ENCODE results near the gene TPM1. TPM values are rescaled to one million over a fixed set of nuclear protein-coding genes. Genes with fewer than 3 reads are reported as not detected.

The TPM1 gene
- total RNA-seq, 1 donor from 2014 or later = 9.6 TPM

DNA sequence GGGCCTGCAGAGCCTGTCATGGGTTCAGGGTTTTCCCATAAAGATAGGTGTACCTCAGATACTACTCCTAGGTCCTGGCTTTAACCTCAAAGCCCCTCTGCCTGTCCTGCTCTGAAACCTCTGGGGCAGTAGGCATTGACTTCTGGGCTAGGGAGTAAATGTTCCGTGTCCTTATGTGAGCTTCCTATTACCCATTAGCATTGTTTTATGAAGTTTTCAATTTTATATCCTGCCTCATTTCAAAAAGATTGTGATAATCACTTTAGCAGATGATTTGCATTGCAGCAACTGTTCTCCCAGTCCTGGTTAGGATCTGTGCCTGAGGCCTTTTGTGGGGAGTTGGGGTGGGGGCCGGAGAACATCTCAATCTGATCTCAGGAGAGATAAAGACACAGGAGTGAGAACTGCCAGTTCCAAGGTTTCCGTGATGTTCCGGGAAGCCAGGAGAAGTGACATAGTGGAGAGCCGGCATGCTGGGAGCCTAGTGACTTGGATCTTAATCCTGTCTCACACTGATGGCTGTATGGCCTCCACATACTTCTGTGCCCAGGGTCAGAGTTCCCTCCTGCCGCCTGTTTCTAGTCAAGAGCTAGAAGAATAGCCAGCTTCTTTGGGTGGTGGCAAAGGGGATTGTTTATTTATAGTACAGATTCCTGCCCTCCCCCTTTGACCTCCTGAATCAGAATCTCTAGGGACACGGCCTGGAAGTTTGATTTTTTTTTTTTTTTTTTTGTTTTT lies 10.6 kb downstream of the TPM1 start:
- intact Hi-C loops (cut with micrococcal nuclease) = no loop called here

DNA sequence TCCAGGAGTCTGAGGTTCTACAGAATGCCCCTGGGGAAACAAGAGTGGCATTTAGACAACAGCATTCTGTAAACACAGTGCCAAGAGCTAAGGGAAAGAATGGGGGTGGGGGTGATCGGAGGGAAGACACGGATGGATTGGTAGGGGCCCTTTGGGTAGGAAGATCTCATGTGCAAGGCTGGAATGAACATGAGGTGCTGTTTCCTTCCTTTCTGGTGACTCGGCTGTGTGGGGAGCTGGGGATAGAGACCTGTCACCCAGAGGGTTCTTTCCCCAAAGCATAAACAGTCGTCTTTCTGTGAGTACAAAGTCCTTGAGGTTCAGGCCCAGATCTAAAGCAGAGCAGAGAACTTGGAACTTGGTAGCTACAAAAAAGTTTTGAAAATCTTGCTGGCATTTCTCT lies 11.7 kb downstream of the TPM1 start:
- intact Hi-C loops (cut with micrococcal nuclease) = no loop called here

DNA sequence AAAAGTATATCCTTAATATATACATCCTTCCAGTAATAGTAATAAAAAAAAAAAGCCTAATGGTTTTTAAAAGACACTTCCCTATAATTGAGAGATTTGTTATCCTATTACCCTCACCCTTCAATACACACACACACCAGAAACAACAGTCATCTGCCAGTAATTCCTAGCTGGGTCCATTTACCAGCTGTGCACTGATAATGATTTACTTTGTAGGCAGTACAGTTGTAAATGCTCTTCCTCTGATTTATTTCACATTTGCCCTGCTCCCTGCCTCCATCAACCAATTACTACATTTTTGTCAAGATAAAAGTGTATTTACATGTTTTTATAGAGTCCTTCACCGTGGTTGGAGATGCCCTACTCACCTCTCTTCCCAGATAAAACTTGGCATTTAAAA lies 12.4 kb downstream of the TPM1 start:
- intact Hi-C loops (cut with micrococcal nuclease) = no loop called here

DNA sequence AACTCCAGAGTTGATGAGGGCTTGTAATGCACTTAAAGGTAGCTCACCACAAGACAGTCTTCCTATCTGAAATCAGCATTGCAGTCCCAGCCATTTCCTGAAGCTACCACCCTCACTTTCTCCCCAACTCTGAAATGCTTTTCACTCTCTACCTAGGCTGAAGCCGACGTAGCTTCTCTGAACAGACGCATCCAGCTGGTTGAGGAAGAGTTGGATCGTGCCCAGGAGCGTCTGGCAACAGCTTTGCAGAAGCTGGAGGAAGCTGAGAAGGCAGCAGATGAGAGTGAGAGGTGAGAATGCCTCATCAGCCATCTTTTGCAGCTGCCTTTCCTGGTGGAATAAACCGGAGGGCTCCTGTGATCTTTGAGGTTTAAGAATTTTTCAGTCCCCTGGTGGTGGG lies 14.3 kb downstream of the TPM1 start:
- intact Hi-C loops (cut with micrococcal nuclease) = no loop called here

DNA sequence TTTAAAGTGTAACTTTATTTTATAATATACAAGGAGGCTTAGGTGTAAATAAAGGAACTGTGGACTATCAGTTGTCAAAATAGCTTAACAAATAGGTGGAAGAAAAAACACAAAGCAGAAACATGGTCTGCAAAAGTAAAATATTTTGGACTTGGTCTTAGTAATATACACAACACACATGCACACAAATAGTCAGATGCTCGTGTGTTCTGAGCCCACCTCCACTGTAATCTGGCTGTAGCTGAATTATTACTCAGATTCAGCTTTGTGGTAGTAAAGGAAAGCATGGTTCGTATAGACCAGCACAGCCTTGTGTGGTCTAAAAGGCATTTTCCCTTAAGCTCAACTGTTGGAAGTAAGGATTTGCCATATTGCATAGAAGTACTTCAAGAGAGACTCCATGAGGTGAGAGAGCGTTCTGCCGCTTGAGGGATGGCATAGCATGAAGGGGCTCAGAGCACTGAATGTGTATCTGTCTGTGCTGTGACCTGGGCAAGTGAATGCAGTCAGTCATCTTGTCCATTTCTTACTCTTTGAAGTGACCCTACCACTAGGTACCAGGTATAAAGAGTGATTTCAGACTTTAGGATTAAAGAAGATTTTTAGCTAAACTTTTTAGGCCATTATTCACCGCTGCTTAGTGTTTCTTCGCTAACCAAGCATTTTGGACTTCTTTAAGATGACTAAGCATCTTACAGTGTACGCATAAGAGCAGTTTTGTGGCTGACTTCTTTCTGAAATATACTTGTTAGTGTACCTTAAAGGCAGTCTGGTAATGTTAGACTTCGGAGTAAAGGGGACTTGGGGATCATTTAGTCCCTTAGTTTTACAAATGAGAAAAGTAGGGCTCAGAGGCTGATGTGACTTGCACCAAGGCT lies 15.2 kb downstream of the TPM1 start:
- intact Hi-C loops (cut with micrococcal nuclease) = no loop called here

DNA sequence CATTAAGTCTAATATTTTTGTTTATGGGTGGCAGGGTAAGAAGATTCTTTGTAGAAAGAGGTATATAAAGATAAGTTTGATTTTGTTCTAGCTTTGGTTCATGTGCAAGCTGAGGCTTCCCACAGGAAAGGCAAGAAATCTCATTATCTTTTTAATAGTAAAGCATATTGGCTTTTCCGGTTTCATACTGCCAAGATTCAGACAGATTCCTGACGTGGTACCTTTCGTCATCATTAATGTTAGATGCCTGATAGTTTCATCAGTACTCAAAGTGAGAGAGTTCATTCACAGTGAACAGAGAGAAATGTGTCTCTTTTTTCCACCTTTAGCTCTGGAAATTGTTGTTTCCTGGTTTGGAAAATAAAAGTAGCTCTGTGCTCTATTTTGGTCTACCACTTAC lies 16.5 kb downstream of the TPM1 start:
- intact Hi-C loops (cut with micrococcal nuclease) = no loop called here

DNA sequence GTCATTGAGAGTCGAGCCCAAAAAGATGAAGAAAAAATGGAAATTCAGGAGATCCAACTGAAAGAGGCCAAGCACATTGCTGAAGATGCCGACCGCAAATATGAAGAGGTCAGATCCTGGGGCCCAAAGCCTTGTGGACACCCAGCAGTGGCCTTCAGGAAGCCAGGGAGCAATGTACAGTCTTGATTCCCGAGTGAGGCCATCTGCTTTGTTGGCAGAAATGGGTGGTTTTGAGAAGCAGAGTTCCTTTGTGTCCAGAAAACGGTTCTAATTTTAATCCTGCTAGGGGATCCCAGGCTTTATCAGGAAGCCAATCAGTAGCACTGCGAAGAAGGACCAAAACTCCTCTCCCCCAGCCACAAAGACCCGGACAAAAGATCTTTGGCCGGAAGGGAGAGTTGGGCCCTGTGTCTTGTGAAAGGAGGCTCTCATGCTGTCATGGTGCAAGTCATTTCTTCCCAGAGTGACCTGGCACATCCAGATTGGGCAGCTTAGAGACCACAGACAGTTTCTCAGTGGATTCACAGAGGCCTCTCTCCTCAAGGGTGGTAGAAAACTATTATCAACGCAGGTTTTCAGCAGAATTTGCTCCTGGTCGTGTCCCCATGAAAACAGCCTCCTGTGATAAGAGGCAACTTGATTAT lies 17.1 kb downstream of the TPM1 start:
- intact Hi-C loops (cut with micrococcal nuclease) = no loop called here

DNA sequence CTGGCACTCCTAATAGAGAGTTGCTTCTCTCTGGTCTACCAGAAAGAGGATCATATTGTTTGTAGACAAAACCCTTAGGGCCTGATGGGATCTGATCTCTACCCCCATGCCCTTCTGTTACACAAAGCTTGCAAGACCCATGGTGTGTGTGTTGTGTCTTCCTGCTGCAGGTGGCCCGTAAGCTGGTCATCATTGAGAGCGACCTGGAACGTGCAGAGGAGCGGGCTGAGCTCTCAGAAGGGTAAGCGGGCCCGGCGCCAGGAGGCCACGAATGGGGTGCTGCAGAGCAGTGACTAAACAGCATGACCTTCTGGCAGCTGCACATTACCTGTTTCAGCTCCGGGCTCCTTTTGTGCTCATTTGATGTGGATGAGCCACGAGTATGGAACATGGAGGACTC lies 18.2 kb downstream of the TPM1 start:
- intact Hi-C loops (cut with micrococcal nuclease) = no loop called here

DNA sequence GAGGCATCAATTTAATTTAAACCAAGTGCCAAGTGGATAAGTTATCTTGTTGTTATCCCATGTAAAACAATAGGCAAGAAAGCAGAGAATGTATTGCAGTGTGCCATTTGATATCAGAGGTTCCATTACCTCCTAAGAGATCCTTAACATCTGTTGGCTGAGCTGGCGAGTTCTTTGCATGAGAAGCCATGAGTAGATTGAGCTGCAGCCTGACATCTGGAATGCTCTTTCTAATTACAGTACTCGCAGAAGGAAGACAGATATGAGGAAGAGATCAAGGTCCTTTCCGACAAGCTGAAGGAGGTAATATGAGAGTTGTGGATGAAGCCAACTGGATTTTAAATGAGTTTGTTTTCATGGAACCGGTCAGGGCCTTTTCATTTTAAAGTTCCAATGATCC lies 19.4 kb downstream of the TPM1 start:
- intact Hi-C loops (cut with micrococcal nuclease) = no loop called here

DNA sequence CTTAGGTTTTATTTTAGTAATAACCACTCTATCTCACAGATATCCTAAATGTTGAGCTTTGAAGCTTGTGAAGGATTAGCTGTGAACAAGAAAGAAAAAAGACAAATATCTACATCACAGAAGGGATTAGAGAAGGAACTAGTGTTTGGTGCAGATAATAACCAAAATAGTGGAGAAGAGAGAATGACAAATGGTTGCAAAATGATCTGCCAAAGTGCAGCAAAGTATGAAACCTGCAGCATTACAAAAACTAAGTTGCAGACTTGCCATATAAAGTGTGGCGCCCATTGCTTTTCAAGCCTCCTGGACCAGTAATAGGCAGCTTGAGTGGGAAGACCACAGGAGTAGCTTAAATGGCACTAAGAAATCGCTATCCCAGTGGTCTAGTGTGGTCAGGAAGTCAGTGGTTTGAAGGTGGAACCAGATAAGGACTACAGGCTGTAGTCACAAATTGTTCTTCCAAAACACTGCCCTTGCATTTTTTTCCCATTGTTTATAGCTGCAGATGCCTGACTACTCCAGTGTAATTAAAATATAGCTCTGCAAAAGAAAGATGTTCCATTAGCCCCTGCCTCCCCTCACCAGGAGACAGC lies 20.7 kb downstream of the TPM1 start:
- intact Hi-C loops (cut with micrococcal nuclease) = no loop called here

DNA sequence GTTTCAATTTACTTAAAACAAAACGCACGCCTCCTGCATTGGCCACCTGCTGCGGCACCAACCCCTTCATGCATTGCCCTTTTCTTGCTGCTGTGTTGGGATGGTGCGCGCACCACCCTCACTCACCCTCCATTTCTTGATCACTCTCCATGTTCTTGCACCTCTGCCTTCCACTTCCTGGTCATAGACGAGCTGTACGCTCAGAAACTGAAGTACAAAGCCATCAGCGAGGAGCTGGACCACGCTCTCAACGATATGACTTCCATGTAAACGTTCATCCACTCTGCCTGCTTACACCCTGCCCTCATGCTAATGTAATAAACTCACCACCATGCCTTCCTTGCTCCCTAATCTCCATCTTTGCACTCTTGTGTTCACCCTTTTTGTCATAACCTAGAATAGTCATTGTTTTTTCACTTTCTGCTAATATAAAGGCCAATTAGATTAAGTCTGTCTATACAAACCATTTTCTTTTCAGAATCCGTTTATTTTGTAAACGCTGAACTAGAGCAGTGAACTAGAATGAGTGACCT lies 21.4 kb downstream of the TPM1 start:
- intact Hi-C loops (cut with micrococcal nuclease) = no loop called here

DNA sequence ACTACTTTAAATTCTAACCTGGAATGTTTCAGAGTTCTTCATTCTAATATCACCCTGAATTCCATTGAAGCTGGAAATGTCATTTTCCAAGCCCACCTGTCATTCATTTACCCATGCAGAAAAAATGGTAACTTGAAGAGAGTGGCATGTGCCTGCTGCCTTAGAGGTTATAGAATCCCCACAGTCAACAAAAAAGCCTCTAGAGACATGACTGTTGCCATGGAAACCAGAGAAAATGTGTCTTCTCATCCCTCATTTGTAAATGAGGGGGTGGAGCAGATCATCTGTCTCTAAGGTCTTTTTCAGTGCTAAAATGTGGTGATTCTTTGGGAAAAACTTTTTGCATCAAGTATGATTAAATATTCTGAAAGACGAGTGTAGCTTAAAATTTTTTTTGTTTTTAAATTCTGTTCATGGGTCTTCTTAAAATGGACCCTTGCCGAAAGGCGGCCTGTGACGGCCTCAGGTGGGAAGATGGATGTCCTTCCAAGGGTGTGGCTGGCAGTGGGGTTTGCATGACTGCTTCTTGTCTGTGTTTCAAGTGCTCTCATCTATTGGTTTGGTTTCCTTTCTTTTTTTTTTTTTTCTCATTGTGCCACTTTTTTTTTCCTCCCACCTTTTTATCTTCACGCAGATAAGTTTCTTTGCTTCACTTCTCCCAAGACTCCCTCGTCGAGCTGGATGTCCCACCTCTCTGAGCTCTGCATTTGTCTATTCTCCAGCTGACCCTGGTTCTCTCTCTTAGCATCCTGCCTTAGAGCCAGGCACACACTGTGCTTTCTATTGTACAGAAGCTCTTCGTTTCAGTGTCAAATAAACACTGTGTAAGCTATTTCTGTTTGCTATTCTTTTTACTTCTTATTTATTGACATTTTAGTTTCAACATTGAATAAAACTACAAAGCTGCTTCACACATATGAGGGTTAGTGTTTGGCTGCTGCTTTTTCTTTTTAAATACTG lies 23.0 kb downstream of the TPM1 start:
- intact Hi-C loops (cut with micrococcal nuclease) = no loop called here

DNA sequence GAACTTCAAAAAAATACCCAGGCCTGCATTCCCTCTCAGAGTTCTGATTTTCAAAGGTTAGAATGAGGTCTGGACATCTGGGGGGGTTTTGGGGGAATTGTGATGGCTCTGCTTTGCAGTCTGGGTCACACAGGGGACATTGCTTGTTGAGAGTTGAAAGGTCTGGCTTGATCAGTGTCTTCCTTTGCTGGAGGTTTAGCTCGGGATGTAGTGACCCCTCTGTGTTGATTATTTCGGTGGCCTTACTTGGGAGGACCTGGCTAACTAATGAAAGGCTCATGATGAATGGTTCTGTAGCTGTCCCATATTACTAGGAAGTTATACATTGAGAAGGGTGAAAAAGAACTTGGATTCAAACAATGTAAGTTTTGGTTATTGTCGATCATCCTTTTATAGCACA lies 23.7 kb downstream of the TPM1 start:
- intact Hi-C loops (cut with micrococcal nuclease) = no loop called here

DNA sequence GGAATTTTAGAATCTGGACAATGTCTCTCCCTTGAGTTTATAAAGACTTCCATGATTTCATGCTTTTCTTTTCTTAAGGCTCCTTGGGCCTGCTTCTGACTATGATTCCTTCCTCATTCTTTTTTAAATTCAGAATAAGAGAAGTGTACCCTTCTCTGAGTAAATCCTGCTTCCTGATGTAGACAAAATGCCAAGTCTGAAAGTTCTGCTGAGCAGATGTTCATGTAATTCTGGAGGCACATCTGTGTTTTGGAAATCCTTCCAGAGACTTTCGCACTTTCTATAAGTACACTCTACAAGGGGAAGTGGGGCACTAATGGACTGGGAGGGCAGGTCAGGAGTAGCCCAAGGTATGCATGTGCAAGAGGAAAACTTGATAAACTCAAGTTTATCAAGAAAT lies 24.8 kb downstream of the TPM1 start:
- intact Hi-C loops (cut with micrococcal nuclease) = no loop called here

DNA sequence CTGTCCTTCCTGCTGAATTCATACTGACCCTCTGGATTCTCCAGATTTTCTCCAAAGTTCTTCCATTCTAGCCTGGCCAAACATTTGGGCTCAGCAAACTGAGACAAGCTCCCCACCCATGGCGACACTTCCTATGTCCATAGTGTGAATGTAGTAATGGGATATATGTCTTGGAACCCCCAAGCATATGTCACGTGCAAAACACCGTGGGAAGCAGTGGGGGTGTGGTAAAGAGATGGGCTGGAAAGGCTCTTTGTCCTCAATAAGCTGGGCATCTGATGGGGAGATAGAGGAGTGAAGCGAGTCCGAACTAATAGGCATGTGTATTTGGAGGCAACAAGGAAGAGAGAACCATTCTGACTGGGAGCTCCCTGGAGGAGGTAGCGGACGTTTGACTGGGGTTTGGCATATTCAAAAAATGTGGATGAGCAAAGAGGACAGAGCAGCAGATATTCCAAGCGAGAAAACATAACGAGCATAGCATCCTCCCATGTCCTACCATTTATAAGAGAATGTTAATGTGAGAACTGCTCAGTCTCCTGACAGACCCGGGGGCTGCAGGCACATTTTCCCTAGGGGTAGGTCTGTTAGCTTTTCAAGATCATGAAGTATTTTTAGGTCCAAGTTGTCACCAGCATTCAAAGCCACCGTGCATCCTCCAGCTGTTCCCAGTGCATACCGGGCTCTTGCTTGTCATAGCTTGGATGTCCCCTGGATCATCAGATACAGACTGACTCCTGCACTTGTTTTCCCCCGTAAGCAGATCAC lies 25.6 kb downstream of the TPM1 start:
- intact Hi-C loops (cut with micrococcal nuclease) = no loop called here

DNA sequence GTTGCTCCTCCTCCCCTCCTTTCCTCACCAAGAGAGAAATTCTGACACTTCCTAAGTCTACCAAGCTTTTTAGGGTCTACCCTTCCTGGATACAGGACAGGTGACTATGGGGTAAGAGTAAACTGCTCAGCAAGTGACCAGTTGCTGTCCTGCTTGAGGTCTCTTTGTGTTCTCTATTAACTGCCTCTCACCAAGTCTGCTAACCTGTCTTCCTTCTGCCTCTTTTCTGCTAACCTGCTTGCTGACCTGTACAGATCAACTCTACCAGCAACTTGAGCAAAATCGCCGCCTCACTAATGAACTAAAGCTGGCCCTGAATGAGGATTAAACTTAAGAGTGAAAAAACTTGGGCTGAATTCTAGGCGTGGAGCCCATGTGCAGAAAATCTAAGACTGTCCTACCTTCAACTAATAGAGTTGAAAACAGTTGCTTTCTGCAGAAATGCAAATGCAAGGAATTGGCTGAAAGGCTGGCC lies 27.1 kb downstream of the TPM1 start:
- intact Hi-C loops (cut with micrococcal nuclease) = no loop called here

DNA sequence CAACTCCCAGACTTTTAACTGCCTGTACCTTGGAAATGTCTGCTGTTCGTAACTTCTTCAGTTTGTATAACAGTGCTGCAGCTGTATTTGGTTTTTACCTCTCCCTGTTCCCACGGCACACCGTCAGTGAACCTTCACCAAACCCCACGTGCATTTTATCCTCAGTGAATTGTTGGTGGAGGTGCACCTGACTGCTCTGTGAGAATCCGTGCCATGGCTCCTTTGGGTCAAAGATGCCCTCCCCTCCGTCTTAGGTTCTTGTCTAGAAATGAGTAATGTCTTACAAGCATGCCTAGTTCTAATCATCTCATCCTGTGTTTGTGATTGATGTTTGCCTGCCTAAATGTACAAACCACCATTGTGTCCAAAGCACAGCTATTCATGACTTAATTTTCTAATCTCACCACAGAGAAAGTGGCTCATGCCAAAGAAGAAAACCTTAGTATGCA lies 28.2 kb downstream of the TPM1 start:
- intact Hi-C loops (cut with micrococcal nuclease) = no loop called here

DNA sequence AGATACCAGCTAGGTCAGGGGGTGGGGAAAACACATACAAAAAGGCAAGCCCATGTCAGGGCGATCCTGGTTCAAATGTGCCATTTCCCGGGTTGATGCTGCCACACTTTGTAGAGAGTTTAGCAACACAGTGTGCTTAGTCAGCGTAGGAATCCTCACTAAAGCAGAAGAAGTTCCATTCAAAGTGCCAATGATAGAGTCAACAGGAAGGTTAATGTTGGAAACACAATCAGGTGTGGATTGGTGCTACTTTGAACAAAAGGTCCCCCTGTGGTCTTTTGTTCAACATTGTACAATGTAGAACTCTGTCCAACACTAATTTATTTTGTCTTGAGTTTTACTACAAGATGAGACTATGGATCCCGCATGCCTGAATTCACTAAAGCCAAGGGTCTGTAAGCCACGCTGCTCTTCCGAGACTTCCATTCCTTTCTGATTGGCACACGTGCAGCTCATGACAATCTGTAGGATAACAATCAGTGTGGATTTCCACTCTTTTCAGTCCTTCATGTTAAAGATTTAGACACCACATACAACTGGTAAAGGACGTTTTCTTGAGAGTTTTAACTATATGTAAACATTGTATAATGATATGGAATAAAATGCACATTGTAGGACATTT lies 28.9 kb downstream of the TPM1 start:
- intact Hi-C loops (cut with micrococcal nuclease) = no loop called here

DNA sequence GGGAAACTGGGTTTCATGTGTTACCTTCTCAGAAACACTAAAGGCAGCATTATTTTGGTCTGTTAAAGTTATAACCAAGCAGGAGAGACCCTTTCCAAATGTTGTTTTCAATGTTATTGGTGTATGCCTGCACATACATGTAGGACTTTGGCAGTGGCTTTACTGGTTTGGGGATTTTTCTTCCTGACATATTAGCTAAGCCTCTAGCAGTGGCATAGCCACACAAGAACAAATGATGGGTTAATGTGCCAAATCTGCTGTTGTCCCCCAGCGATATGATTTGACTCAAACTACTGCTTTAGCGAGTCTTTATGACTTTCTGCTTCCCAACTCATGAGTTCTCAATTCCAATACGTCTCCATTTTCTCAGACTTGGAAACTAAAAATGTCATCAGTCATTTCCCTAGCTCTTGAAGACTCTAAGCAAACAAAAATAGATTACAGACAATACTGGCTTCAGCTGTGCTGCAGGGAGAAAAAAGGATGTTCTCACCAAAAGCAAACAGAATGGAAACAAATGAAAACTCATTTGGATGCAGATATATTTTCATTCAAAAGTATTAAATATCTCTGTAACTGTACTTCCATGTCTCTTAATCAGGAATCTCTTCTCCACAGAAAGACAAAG lies 29.6 kb downstream of the TPM1 start:
- intact Hi-C loops (cut with micrococcal nuclease) = no loop called here
